Inflammatory macrophage treated with lipopolysaccharide for 1 hour (primary cell): ENCODE measurements around the gene ZNF485.
"Not testable (repeated sequence)": the region's sequence is repeated elsewhere in the genome, so short reads cannot be mapped to it uniquely, and the experiment has no call there.

Experiments
- DNase-seq, 2 donors: peaks; one replicate each; pipeline ENCODE4 v3.0.0-alpha.2; 2020 to 2022

Gene ZNF485

DNA sequence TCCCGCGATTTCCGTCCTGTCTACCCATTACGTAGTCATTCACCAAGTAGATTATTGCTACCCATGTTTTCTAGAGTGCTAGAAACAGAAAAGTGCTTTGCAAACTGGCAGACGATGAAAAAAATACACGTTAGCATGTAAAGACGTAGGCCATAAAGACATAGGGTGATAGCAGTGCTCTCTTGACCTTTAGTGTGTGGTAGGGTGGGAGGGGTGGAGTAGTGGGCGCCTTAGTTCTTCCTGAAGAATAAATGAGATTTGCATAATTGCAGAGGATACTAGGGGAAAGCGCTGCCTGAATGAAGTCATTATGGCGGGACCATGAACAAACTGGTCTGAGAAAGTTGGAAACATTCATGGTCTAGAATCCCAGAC, 948 bp downstream of the ZNF485 start:
- DNase-seq, result no peak

DNA sequence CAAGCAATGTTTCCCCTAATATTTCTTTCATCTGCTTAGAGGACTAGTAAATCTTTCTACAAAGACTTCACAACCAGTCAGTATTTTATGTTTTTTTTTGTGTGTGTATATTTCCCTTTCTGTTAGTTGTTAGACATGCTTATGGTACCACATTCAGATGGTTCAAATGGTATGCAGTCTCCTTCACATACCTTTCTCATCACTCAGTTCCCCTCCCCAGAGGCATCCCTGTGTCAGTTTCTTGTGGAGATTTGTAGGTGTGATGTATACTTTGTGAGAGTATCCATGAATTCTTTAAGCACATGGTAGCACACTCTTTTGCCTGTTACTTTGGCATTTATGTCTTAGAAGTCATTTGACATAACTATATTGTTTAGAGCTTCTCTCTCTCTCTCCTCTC, 4.4 kb downstream of the ZNF485 start:
- no peak for DNase-seq

DNA sequence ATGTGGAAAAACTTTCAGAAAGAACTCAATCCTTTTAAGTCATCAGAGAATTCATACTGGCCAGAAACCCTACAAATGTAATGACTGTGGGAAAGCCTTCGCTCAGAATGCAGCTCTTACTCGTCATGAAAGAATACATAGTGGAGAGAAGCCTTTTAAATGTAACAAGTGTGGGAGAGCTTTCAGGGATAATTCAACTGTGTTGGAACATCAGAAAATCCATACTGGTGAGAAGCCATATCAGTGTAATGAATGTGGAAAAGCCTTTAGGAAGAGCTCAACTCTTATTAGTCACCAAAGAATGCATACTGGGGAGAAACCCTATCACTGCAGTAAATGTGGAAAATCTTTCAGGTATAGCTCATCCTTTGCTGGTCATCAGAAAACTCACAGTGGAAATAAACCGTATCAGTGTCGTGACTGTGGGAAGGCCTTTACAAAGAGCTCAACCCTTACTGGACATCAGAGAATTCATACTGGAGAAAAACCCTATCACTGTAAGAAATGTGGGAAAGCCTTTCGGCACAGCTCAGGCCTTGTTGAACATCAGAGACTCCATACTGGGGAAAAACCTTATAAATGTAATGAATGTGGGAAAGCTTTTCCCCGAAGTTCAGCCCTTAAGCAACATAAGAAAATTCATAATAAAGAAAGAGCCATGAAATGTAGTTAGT, 10.6 kb downstream of the ZNF485 start:
- DNase-seq, result no peak

DNA sequence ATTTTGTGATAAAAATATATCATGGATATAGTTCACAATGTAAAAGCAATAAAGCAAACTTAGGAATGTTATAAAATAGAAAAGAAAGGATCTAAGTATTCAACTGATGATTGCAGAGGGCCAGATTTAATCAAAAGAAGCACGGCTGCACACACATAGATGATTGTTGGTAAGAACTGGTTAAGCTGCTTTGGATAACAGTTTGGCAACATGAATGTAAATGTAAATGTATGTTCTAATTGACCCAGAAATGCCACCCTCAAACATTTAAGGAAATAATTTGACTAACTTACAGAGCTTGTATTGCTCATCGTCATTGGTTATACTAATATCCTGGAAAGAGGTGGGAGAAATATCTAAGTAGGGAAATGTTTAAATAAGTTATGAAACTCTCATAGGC, 13.1 kb downstream of the ZNF485 start:
- no peak for DNase-seq

DNA sequence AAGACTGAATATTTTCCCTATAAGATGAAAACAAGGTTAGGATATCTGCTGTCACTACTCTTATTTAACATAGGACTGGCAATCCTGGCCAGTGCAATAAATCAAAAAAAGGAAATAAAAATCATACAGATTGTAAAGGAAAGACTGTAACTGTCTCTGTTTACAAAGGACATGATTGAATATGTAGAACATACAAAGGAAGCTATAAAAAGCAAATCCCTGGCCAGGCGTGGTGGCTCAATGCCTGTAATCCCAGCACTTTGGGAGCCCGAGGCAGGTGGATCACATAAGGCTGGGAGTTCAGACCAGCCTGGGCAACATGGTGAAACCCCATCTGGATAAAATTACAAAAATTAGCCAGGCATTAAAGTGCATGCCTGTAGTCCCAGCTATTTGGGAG, 15.8 kb downstream of the ZNF485 start:
- no peak for DNase-seq

DNA sequence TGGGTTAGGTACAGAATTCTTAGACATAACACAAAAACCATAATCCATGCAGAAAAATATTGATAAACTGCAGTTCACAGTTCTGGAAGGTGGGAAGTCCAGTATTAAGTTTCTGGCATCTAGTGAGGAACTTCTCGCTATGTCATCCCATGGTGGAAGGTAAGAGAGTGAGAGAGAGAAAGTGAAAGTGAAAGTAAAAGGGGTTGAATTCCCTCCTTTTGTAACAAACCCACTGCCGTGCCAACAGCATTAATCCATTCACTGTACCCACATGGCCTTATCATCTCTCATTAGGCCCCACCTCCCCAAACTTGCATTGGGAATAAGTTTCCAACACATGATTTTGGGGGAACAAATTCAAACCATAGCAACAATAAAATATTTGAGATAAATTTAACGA, 17.1 kb downstream of the ZNF485 start:
- no peak for DNase-seq

DNA sequence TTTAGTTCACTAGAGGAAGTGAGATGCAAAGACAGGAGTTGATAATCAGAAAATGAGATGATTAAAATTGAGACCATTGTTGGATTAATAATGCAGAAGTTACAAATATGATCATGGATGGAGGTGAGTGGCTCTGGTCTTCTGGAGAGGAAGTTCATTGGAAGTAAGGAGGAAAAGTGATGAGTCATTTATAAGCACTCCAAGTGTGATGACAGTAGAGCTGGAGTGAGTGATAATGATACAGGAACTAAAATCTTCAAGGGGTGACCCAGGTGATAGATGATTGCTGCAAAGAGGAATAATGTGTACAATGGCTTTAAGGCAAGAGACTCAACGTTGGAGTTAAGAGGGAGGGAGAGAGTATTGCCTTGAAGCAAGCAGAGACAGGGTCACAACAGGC, 21.7 kb downstream of the ZNF485 start:
- no peak for DNase-seq

DNA sequence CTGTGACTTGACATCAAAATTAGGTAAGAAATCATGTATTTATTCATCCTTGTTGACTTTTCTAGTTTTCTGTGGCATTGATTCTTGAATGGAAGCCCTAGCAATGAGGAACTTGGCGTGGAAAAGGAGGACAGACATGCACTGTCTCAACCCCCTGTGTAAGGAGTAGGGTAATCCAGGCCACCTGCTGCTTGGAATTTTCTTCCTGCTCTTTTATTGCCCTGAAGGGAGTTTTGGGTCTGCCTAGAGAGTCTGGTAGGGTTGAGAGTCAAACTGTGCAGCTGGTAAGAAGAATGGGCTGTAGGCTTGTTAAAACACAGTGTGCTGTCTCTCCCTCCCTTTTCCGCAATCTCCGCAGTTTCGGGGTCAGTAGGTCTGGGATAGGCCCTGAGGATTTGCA, 22.7 kb downstream of the ZNF485 start:
- no peak for DNase-seq

DNA sequence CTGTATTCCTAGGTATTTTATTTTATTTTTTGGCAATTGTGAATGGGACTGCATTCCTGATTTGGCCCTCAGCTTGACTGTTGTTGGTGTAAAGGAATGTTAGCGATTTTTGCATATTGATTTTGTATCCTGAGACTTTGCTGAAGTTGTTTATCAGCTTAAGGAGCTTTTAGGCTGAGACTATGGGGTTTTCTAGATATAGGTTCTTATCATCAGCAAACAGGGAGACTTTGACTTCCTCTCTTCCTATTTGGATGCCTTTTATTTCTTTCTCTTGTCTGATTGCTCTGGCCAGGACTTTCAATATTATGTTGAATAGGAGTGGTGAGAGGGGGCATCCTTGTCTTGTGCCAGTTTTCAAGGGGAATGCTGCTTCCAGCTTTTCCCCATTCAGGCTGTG, 29.6 kb downstream of the ZNF485 start:
- not testable (repeated sequence) for DNase-seq

DNA sequence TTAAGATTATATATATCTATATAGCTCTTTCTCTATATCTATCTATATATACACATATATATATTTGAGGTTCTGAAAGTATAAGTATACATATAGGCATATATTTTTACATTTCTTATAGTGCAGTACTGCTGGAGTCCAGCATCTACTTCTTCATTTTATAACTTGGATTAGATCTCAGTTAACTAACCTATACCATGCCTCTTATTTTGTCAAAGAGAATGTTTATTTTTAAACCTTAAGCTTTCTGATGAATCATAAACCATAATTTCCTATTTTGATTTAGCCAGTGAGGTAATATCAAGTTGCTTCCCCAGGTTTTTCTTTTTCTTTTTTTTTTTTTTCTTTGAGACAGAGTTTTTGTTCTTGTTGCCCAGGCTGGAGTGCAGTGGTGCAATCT, 34.4 kb downstream of the ZNF485 start:
- DNase-seq, result no peak

DNA sequence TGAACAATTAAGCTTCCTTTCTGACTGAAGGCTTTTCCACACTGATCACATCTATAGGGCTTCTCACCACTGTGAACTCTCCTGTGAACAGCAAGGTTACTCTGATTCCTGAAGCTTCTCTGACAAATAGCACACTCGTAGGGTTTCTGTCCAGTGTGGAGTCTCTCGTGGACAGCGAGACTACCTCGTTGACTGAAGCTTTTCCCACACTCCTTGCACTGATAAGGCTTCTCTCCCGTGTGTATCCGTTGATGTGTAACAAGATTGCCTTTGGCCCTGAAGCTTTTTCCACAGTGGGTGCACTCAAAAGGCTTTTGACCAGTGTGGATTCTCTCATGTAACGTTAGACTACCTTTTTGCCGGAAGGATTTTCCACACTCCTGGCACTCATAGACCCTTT, 38.0 kb downstream of the ZNF485 start:
- no peak for DNase-seq

DNA sequence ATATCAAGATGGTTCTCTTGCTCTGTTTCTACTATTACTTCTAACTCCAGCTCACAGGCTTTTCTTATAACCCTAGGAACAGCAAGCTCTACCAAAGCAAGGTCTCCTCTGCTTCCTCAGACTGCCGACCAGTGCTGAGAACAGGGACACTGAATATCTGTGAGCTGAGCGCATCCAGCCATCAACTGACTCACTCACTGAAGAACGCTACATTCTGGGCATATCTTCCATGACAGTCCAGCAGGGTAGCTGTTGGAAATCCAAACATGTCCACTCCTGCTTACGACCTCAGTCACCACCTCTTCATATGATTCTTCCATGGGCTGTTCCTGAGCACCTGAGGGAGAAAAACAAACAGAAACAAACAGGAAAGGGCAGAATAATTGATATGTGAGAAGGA, 39.6 kb downstream of the ZNF485 start:
- no peak for DNase-seq

DNA sequence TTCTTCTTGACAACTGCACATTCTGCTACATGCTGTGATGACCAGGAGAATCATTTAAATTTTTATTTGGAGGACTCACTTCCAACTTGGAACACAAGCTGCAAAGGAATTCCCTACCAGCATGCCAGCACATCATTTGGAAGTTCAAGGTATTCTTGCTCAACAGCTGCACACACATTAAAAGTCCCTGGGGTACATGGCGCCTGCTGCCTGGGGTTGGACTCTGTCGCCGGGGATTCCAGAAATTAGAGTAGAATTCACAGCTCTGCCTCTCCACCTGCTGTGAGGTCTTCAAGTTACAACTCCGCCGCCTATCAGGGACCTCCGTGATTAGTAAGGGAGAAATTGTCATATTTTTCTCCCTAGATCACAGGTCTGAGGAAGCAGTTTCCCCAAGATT, 41.3 kb downstream of the ZNF485 start:
- DNase-seq, result no peak

DNA sequence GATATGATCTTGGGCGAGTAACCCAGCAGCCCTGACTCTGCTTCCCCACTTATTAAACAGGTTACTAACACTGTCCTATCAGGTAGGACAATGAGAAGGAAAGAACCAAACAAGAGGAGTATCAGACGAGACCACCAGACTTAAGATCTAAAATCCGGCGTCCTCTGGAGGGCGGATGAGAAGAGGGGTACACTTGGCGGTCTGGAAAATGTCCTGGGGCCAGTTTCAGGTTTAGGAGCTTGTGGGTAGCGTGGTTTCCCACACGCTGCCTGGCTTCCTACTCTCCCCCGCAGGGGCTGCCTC, 41.8 kb downstream of the ZNF485 start:
- peak in 1 of 2 donors; percentile 3 for DNase-seq

DNA sequence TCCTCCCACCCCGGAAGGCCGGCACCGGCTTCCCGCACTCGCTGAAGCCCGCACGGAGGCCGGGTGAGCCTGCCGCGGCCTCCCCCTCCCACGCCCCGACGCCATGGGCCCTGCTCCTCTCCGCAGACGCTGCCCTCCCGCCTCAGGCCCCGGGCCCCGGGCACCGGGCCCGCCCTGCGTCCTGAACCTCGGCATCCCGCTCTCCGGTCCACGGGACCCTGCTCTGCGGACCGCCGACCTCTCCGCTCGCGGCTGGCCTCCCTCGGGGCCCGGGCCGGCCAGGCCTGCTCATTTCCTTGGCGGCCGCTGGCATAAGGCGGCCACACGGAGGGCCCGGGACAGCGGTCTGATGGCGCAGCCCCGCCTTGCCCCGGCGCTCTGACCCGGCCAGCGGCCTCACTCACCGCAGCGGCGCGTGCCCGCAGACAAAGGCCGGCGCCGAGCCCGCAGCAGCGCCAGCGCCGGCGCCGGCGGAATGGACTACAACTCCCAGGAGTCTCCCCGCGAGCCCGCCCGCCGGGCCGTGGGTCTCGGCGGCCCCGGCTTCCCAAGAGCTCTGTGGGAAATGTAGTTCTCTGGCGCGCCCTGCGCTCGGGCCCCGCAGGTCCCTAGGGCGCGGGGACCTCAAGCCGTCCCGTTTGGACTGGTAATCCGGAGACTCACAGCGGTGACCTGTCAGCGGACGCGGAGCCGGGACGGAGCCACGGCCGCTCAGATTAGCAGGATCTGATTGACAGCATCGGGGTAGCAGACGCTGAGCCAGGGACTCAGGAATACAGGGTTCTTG, 42.4 kb downstream of the ZNF485 start, which contains the start of gene ZNF32:
Gene ZNF32, minus strand, starts transcription at position 484 of the 787 bp plus-strand sequence. CDS start 2,748 bp downstream, outside the sequence.
- peak; percentile 74 to 82 for DNase-seq

DNA sequence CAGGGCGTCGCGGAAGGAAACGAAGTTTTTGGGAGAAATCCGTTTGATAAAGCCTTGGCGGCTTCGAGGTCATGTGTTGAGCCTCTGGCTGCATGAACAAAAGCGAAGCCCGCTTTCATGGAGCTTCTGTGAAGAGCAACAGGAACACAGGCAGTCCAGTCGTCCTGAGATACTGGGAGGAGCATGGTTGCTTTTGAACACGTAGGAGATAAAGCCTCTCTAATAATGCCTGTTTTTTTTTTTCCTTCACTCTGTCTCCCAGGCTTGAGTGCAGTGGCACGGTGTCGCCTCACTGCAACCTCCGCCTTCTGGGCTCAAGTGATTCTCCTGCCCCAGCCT, 42.9 kb downstream of the ZNF485 start:
- no peak for DNase-seq

DNA sequence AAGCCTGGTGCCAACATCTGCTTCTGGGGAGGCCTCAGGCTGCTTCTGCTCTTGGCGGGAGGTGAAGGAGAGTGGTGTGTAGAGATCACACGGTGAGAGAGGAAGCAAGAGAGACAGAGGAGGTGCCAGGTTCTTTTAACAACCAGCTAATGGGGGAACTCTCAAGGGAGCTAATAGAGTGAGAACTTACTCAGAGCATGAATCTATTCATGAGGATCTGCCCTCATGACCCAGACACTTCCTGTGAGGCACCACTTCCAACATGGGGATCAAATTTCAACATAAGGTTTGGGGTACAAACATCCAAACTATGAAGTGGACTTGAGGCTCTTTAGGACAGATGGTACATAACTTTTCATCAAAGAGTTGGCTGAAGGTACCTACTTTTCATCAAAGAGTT, 47.5 kb downstream of the ZNF485 start:
- no peak for DNase-seq

DNA sequence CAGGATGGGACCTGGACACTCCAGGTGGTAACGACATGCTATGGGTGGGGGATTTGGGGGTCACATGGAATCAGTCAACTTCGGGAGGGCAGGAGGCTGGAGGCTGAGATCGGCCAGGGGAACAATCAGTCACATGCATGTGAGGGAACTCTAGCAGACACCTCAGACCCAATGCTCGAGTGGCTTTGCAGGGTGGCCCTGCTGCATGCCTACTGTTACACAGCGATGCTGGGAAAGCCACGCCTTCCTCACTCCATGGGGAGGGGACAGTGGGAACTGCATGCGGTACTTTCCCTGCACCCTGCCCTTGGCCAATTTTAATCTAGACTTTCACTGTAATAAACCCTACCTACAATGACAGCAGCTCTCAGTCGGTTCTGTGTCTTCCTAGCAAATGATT, 49.1 kb downstream of the ZNF485 start:
- DNase-seq, result no peak

DNA sequence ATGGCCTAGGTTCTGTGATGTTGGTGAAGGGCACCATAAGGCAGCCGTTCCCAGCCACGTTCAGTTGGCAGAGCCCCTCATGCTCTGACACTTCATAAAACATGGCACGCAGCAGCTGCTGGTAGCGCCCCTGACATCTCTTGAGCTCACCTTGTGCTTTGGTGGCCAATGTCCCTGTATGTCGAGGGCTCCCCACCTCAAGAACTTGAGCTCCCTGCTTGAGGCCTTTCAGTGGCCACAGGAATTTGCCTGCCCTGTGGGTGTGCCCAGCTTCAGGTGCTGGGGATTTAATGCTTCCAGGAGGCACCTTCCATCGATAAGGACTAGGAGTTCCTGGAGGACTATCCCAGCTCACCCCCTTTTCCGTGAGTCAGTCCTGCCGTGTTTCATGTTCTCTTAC, 52.0 kb downstream of the ZNF485 start:
- DNase-seq, result no peak

DNA sequence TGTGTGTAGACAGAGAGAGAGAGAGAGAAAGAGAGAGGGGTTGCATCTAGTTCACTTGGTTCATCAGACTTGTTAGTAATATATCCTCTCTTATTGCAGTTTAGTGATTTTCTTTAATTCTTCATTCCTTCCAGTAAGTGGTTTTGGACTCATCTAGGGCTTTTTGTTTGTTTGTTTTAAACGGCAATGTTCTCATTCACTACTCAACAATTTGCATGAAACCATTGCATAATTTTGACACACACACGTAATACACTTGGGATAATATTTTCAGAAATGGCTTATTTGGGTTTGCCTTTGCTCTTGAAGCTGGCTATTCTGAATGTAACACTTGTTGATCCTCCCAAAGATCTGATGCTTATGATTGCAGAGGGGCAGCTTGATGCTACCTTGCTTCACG, 58.8 kb downstream of the ZNF485 start:
- no peak for DNase-seq

DNA sequence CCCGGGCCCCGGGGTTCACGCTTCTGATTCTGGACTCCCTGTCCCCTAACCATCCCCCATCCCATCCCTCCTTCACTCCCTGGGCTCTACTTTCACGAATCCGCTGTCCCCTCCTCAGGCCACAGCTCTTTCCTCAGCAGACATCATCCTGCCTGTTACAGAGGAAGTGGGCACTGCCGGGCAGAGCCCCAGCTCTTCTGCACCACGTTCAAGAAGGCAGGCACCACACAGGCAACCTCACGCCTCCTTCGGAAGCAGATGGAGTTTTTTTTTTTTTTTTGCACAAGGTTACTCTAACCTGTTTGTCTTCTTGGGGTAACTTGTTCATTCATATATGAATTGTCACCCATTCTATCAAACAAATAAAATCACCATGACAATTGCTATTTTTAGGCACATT, 60.3 kb downstream of the ZNF485 start:
- no peak for DNase-seq

DNA sequence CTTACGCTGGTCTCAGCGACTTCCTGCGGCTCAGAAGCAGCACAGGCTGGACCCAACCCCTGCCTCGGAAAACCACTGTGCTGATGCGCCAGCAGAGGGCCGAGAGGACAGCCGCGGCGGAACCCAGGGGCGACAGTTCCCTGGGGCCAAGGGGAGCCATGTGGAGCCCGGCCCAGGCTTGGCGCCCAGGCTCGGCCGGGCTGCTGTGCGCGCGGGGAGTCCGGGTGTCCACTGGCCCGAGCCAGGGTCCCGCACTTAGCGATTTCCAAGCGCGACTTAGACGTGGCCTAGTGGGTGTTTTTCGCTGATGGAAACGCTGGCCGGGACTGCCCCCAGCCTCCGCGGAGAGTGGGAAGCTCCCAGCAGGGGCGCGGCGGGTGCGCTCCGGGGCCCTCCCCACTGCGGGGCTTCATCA, 61.1 kb downstream of the ZNF485 start:
- peak in 1 of 2 donors; percentile 12 for DNase-seq
